Measurements from ENCODE around the gene KNDC1. TPM values are rescaled to one million over a fixed set of nuclear protein-coding genes. Genes with fewer than 3 reads are reported as not detected.

The KNDC1 gene
- polyA plus RNA-seq, 1 donor (not counting 4 experiments of a cell fraction or from before 2014, with no cell fraction given) = 0.20 TPM

DNA sequence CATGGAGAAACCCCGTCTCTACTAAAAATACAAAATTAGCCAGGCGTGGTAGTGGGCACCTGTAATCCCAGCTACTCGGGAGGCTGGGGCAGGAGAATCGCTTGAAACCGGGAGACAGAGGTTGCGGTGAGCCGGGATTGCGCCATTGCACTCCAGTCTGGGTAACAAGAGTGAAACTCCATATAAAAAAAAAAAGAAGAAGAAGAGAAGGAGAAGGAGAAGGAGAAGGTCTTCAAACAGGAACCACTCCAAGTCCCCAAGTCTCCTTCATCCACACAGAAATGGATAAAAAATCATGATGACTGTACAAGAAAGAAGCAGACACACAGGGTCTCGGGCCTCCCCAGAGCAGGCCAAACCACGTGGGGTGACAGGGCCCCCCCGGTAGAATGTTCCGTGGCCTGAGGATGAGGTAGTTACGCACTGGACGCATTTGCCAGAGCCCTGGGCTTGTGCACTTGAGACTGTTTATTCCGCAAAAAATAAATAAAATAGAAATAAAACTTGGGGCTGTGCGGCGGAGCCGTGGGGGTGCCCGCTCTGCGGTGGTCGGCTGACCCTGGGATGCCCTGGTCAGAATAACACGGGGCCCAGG, 93.4 kb downstream of the KNDC1 start:
- no peak overlapping the region for H3K27ac ChIP-seq (ENCODE audit: control insufficient read depth, insufficient read depth, low read length)
- H2AFZ ChIP-seq (ENCODE audit: control insufficient read depth, low read length) = no peak overlapping the region
- no peaks in the 10 kb centered on the region for H3K9me3 ChIP-seq (ENCODE audit: control insufficient read depth, low read depth, low read length)
- H3K36me3 ChIP-seq (ENCODE audit: control insufficient read depth in 2 of 2, extremely low read depth in 1 of 2, insufficient read depth in 2 of 2, low read length in 2 of 2) = no peaks in the 10 kb centered on the region
- H3K27me3 ChIP-seq (ENCODE audit: control insufficient read depth, extremely low read depth, insufficient read depth, low read length) = peaks cover 15% of the 10 kb centered on the region
- H3K4me1 ChIP-seq (ENCODE audit: control insufficient read depth, extremely low read depth, insufficient read depth, low read length) = peaks cover 15% of the 10 kb centered on the region
- H3K4me2 ChIP-seq (ENCODE audit: control insufficient read depth, extremely low read depth, insufficient read depth, low read depth, low read length) = no peak overlapping the region
- no peak overlapping the region for H3K4me3 ChIP-seq (ENCODE audit: control insufficient read depth in 2 of 3, extremely low read depth in 1 of 3, insufficient read depth in 2 of 3, low read depth in 1 of 3, low read length in 3 of 3)
- FAIRE-seq (no peak), DNase-seq (ENCODE audit: low read depth, low spot score) (no peak)
- no peaks in the 10 kb centered on the region for H3K9me1 ChIP-seq (ENCODE audit: control insufficient read depth, extremely low read depth, insufficient read depth, low read length)
- H4K20me1 ChIP-seq (ENCODE audit: control insufficient read depth, extremely low read depth, insufficient read depth, low read length) = no peaks in the 10 kb centered on the region
- no peaks in the 10 kb centered on the region for H3K79me2 ChIP-seq (ENCODE audit: control insufficient read depth, insufficient read depth, low read length)
- TF ChIP-seq, protein P1, sequence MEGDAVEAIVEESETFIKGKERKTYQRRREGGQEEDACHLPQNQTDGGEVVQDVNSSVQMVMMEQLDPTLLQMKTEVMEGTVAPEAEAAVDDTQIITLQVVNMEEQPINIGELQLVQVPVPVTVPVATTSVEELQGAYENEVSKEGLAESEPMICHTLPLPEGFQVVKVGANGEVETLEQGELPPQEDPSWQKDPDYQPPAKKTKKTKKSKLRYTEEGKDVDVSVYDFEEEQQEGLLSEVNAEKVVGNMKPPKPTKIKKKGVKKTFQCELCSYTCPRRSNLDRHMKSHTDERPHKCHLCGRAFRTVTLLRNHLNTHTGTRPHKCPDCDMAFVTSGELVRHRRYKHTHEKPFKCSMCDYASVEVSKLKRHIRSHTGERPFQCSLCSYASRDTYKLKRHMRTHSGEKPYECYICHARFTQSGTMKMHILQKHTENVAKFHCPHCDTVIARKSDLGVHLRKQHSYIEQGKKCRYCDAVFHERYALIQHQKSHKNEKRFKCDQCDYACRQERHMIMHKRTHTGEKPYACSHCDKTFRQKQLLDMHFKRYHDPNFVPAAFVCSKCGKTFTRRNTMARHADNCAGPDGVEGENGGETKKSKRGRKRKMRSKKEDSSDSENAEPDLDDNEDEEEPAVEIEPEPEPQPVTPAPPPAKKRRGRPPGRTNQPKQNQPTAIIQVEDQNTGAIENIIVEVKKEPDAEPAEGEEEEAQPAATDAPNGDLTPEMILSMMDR (optimal IDR thresholded peaks at IDR 0.05 in 1 of 3, IDR thresholded peaks at IDR 0.05 in 1 of 3, conservative IDR thresholded peaks at IDR 0.05 in 1 of 3; ENCODE audit: extremely low read depth in 1 of 3, insufficient read depth in 2 of 3, low read length in 3 of 3) = no peak
- no peak overlapping the region for H3K9ac ChIP-seq (ENCODE audit: control insufficient read depth, extremely low read depth, insufficient read depth, low read length)
- dilution Hi-C loops (cut with MboI; ENCODE audit: extremely low pct_ligation_motif_present, low sequenced_read_pairs) = no loop called here

- Histone ChIP-seq H3K27me3 (ENCODE audit: control insufficient read depth, extremely low read depth, insufficient read depth, low read length) (peaks cover 11% of the 10 kb centered on the region), H3K36me3 (ENCODE audit: control insufficient read depth in 2 of 2, extremely low read depth in 1 of 2, insufficient read depth in 2 of 2, low read length in 2 of 2) (no peaks in the 10 kb centered on the region), H3K9me3 (ENCODE audit: control insufficient read depth, low read depth, low read length) (no peaks in the 10 kb centered on the region), H3K9ac (ENCODE audit: control insufficient read depth, extremely low read depth, insufficient read depth, low read length) (no peak overlapping the region), H3K4me1 (ENCODE audit: control insufficient read depth, extremely low read depth, insufficient read depth, low read length) (peaks cover 26% of the 10 kb centered on the region), H4K20me1 (ENCODE audit: control insufficient read depth, extremely low read depth, insufficient read depth, low read length) (no peaks in the 10 kb centered on the region), H3K9me1 (ENCODE audit: control insufficient read depth, extremely low read depth, insufficient read depth, low read length) (no peaks in the 10 kb centered on the region), H3K4me2 (ENCODE audit: control insufficient read depth, extremely low read depth, insufficient read depth, low read depth, low read length) (no peak overlapping the region), H2AFZ (ENCODE audit: control insufficient read depth, low read length) (no peak overlapping the region), H3K4me3 (ENCODE audit: control insufficient read depth in 2 of 3, extremely low read depth in 1 of 3, insufficient read depth in 2 of 3, low read depth in 1 of 3, low read length in 3 of 3) (no peak overlapping the region), H3K27ac (ENCODE audit: control insufficient read depth, insufficient read depth, low read length) (no peak overlapping the region), H3K79me2 (ENCODE audit: control insufficient read depth, insufficient read depth, low read length) (no peaks in the 10 kb centered on the region)
- no peak for TF ChIP-seq EZH2 (IDR thresholded peaks at IDR 0.05; ENCODE audit: low read length)
- FAIRE-seq (no peak), DNase-seq (ENCODE audit: low read depth, low spot score) (no peak)
- dilution Hi-C loops (cut with MboI; ENCODE audit: extremely low pct_ligation_motif_present, low sequenced_read_pairs) = no loop called here
These were observed 94.6 kb downstream of the KNDC1 start for GRCh38 chr10:133254421-133255120.
